SK-N-SH (cell line): ENCODE results near the gene IGF1R. TPM values are rescaled to one million over a fixed set of nuclear protein-coding genes. Genes with fewer than 3 reads are reported as not detected.

Experiments used
- CTCF ChIA-PET: fragments of 300-600, 350-600 bp; formaldehyde crosslinking; extraction: SDS; loops from one replicate; lab custom pipeline; 2021; lab: Yijun Ruan, JAX
- POLR2A ChIA-PET: fragments of 350-600 bp; sonication (Branson Sonifier 250); formaldehyde crosslinking; extraction: SDS; loops from one replicate; lab custom pipeline; 2020; ENCODE audit warnings: antibody characterized with exemption, inconsistent platforms; lab: Yijun Ruan, JAX
- DNase-seq: peaks from one replicate; pipeline ENCODE4 v3.0.0; 2012
- H2AFZ ChIP-seq: fragments of 200-600 bp; sonication (generic); 2 replicates; pipeline ENCODE4 v1.8.1; 2016; ENCODE audit warnings: antibody characterized with exemption, mild to moderate bottlenecking, low read depth
- H3F3A ChIP-seq: fragments of 200-600 bp; sonication (generic); replicated peaks from 2 replicates; pipeline ENCODE3; 2016; ENCODE audit warnings: antibody characterized with exemption, mild to moderate bottlenecking; ENCODE audit not compliant: insufficient read depth
- H3K27ac ChIP-seq, 2 experiments: fragments of 200-500 bp in 1 of 2; fragments of 200-600 bp in 1 of 2; sonication (Bioruptor generic) in 1 of 2; sonication (generic), shearing (Covaris generic) in 1 of 2; 2 replicates each; pipeline versions ENCODE4 v1.5.1 to v1.6.1; 2014 to 2016; ENCODE audit warnings: low read depth in 2 of 2, inconsistent platforms in 1 of 2, low read length in 1 of 2, mild to moderate bottlenecking in 1 of 2, mixed read lengths in 1 of 2
- H3K27me3 ChIP-seq: fragments of 200-600 bp; sonication (generic), shearing (Covaris generic); 2 replicates; pipeline ENCODE4 v1.6.1; 2016; ENCODE audit warnings: mixed run types; ENCODE audit not compliant: insufficient read depth
- H3K36me3 ChIP-seq, 2 experiments: fragments of 200-500 bp in 1 of 2; fragments of 200-600 bp in 1 of 2; sonication (Bioruptor generic) in 1 of 2; sonication (generic) in 1 of 2; replicated peaks in 1 of 2; 2 replicates each; pipeline versions ENCODE3 to v1.5.1; 2014 to 2016; ENCODE audit warnings: low read length in 1 of 2, mild to moderate bottlenecking in 1 of 2; ENCODE audit not compliant: insufficient read depth in 2 of 2, control insufficient read depth in 1 of 2
- H3K4me1 ChIP-seq, 2 experiments: fragments of 200-500 bp in 1 of 2; fragments of 200-600 bp in 1 of 2; sonication (Bioruptor generic) in 1 of 2; sonication (generic), shearing (Covaris generic) in 1 of 2; 2 replicates each; pipeline versions ENCODE4 v1.5.1 to v1.6.1; 2014 to 2016; ENCODE audit warnings: low read depth in 1 of 2, low read length in 1 of 2, mixed run types in 1 of 2; ENCODE audit not compliant: insufficient read depth in 2 of 2, control insufficient read depth in 1 of 2
- H3K4me2 ChIP-seq: fragments of 200-600 bp; sonication (generic), shearing (Covaris generic); 2 replicates; pipeline ENCODE4 v1.6.1; 2017; ENCODE audit warnings: mixed run types
- H3K4me3 ChIP-seq, 2 experiments: fragments of 200-500 bp in 1 of 2; fragments of 200-600 bp in 1 of 2; sonication (Bioruptor generic) in 1 of 2; sonication (generic), shearing (Covaris generic) in 1 of 2; 2 replicates each; pipeline versions ENCODE4 v1.5.1 to v1.8.1; 2014 to 2016; ENCODE audit warnings: low read depth in 2 of 2, inconsistent platforms in 1 of 2, low read length in 1 of 2, mild to moderate bottlenecking in 1 of 2, mixed read lengths in 1 of 2, moderate library complexity in 1 of 2
- H3K79me2 ChIP-seq: fragments of 200-600 bp; sonication (generic); 2 replicates; pipeline ENCODE4 v1.8.1; 2017; ENCODE audit warnings: mild to moderate bottlenecking; ENCODE audit not compliant: insufficient read depth
- H3K9ac ChIP-seq: fragments of 200-600 bp; sonication (generic); 2 replicates; pipeline ENCODE4 v1.6.1; 2017; ENCODE audit warnings: mixed run types
- H3K9me2 ChIP-seq: fragments of 200-600 bp; sonication (generic); 2 replicates; pipeline ENCODE4 v1.6.1; 2017; ENCODE audit warnings: mixed run types
- H3K9me3 ChIP-seq: fragments of 200-600 bp; sonication (generic); 2 replicates; pipeline ENCODE4 v1.6.1; 2017; ENCODE audit warnings: mixed run types, mild to moderate bottlenecking, moderate library complexity
- H4K20me1 ChIP-seq: fragments of 200-600 bp; sonication (generic); 2 replicates; pipeline ENCODE4 v1.6.1; 2017; ENCODE audit warnings: mild to moderate bottlenecking, mixed run types; ENCODE audit not compliant: insufficient read depth
- CHD2 ChIP-seq: fragments of 150-350 bp; IDR thresholded peaks from 2 replicates; pipeline ENCODE4 v1.6.1; 2018; ENCODE audit warnings: low read length; ENCODE audit not compliant: partially characterized antibody
- EP300 ChIP-seq, 2 experiments: IDR thresholded peaks; 2 replicates each; pipeline versions ENCODE4 v1.4.0 to v1.6.1; 2012; ENCODE audit warnings: borderline replicate concordance in 1 of 2, low read depth in 1 of 2, low read length in 1 of 2
- EZH2phosphoT487 ChIP-seq: fragments of 200-600 bp; sonication (generic); IDR thresholded peaks from 2 replicates; pipeline ENCODE4 v1.6.1; 2017; ENCODE audit warnings: low read depth, mixed run types, mild to moderate bottlenecking, antibody characterized with exemption, moderate library complexity, borderline replicate concordance
- FOXJ3 ChIP-seq: sonication (generic); formaldehyde crosslinking; IDR thresholded peaks from 2 replicates; pipeline ENCODE4 v1.5.1; 2020; ENCODE audit warnings: mild to moderate bottlenecking, missing genetic modification reagents
- FOXM1 ChIP-seq: IDR thresholded peaks from 2 replicates; pipeline ENCODE4 v1.4.0; 2012; ENCODE audit warnings: low read depth, mild to moderate bottlenecking
- GATA2 ChIP-seq: sonication (generic); formaldehyde crosslinking; IDR thresholded peaks from 2 replicates; pipeline ENCODE4 v1.5.0; 2020; ENCODE audit warnings: mild to moderate bottlenecking, missing genetic modification reagents
- JUND ChIP-seq: IDR thresholded peaks from 2 replicates; pipeline ENCODE4 v1.4.0; 2012
- MXI1 ChIP-seq: IDR thresholded peaks from 2 replicates; pipeline ENCODE4 v1.6.1; 2012; ENCODE audit warnings: mild to moderate bottlenecking, low read depth, low read length, improper control_type of control experiment
- NFIC ChIP-seq: IDR thresholded peaks from 2 replicates; pipeline ENCODE4 v1.4.0; 2012; ENCODE audit warnings: borderline replicate concordance
- NRF1 ChIP-seq: IDR thresholded peaks from 2 replicates; pipeline ENCODE4 v1.6.1; 2012; ENCODE audit warnings: low read depth, mild to moderate bottlenecking, low read length
- RAD21 ChIP-seq: IDR thresholded peaks from 2 replicates; pipeline ENCODE4 v1.6.1; 2012; ENCODE audit warnings: mild to moderate bottlenecking, low read length
- RCOR1 ChIP-seq: fragments of 150-350 bp; IDR thresholded peaks from 2 replicates; pipeline ENCODE4 v1.6.1; 2017; ENCODE audit warnings: antibody characterized with exemption, low read length
- RXRA ChIP-seq: IDR thresholded peaks from 2 replicates; pipeline ENCODE4 v1.4.0; 2012; ENCODE audit warnings: low read depth, mild to moderate bottlenecking, borderline replicate concordance
- TEAD4 ChIP-seq: IDR thresholded peaks from 2 replicates; pipeline ENCODE4 v1.4.0; 2012; ENCODE audit warnings: mild to moderate bottlenecking, borderline replicate concordance; ENCODE audit not compliant: insufficient read depth
- YY1 ChIP-seq: IDR thresholded peaks from 2 replicates; pipeline ENCODE4 v1.4.0; 2012; ENCODE audit warnings: low read depth, mild to moderate bottlenecking
- whole genome bisulfite sequencing: methylation state at CpG from one replicate; pipeline ENCODE4 v1.1.6; 2017; ENCODE audit warnings: low lambda C conversion rate; 5-methylcytosine and 5-hydroxymethylcytosine counted together
- polyA plus RNA-seq, 3 experiments: library from polyadenylated mRNA; depleted of rRNA; stranded (reverse); fragments of >200 nt; gene quantifications; 2 replicates each; pipeline ENCODE4 v1.2.3, GENCODE V29; 2012
- TF ChIP-seq, protein P1 (sequence below): IDR thresholded peaks from 2 replicates; pipeline ENCODE4 v1.6.1; 2012; ENCODE audit warnings: mild to moderate bottlenecking, low read depth, low read length, moderate library complexity
- TF ChIP-seq, protein P2 (sequence below): fragments of 150-350 bp; IDR thresholded peaks from 2 replicates; pipeline ENCODE4 v1.6.1; 2016; ENCODE audit warnings: mild to moderate bottlenecking, low read depth, low read length
- TF ChIP-seq, protein P3 (sequence below): fragments of 150-350 bp; IDR thresholded peaks from 2 replicates; pipeline ENCODE4 v1.6.1; 2017; ENCODE audit warnings: antibody characterized with exemption, low read length, low read depth, borderline replicate concordance
- TF ChIP-seq, protein P4 (sequence below): fragments of 200-600 bp; sonication (generic); IDR thresholded peaks from 2 replicates; pipeline ENCODE4 v1.6.1; 2017; ENCODE audit warnings: antibody characterized with exemption, mild to moderate bottlenecking, moderate library complexity
- TF ChIP-seq, protein P5 (sequence below): IDR thresholded peaks from 2 replicates; pipeline ENCODE4; 2012

Gene IGF1R
- polyA plus RNA-seq, 1 of the 3 experiments (the other 2 are of a cell fraction), result 9.5 TPM

DNA sequence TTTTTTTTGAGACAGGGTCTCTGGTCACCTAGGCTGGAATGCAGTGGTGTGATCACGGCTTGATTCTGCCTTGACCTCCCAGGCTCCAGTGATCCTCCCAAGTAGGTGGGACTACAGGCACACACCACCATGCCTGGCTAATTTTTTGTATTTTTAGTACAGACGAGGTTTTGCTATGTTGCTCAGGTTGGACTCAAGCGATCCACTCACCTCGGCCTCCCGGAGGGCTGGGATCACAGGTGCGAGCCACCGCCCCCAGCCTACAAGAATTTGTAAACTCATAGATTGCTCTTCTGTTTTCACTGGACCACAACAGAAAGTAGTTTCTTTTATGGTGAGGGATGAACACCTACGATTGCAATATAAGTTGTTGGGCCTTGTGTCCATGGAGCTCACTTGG lies 7.4 kb downstream of the IGF1R start:
- Histone ChIP-seq H3K4me3 (no peak overlapping the region), H3K27me3 (no peaks in the 10 kb centered on the region), H3K36me3 (no peaks in the 10 kb centered on the region), H2AFZ (no peak overlapping the region), H3K4me2 (no peak overlapping the region), H4K20me1 (peaks cover 77% of the 10 kb centered on the region), H3F3A (peaks cover 3% of the 10 kb centered on the region), H3K9ac (no peak overlapping the region), H3K79me2 (peaks cover 100% of the 10 kb centered on the region), H3K4me1 (peaks cover 4 to 21% of the 10 kb centered on the region in 2 experiments; a peak in 3 of 4 replicates), H3K9me3 (no peaks in the 10 kb centered on the region), H3K9me2 (no peaks in the 10 kb centered on the region), H3K27ac (no peak overlapping the region)
- ChIA-PET CTCF (interaction anchor here (0.7 to 1.1 kb wide), 3 partner anchors 108 to 202 kb away, joined by 3 read pairs; no protein-coding TSS in a partner anchor), POLR2A (no interaction called here)
- TF ChIP-seq, protein P1, sequence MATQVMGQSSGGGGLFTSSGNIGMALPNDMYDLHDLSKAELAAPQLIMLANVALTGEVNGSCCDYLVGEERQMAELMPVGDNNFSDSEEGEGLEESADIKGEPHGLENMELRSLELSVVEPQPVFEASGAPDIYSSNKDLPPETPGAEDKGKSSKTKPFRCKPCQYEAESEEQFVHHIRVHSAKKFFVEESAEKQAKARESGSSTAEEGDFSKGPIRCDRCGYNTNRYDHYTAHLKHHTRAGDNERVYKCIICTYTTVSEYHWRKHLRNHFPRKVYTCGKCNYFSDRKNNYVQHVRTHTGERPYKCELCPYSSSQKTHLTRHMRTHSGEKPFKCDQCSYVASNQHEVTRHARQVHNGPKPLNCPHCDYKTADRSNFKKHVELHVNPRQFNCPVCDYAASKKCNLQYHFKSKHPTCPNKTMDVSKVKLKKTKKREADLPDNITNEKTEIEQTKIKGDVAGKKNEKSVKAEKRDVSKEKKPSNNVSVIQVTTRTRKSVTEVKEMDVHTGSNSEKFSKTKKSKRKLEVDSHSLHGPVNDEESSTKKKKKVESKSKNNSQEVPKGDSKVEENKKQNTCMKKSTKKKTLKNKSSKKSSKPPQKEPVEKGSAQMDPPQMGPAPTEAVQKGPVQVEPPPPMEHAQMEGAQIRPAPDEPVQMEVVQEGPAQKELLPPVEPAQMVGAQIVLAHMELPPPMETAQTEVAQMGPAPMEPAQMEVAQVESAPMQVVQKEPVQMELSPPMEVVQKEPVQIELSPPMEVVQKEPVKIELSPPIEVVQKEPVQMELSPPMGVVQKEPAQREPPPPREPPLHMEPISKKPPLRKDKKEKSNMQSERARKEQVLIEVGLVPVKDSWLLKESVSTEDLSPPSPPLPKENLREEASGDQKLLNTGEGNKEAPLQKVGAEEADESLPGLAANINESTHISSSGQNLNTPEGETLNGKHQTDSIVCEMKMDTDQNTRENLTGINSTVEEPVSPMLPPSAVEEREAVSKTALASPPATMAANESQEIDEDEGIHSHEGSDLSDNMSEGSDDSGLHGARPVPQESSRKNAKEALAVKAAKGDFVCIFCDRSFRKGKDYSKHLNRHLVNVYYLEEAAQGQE, result no peak
- TF ChIP-seq RAD21 (no peak), FOXM1 (no peak), RCOR1 (no peak), TEAD4 (no peak), NFIC (no peak), JUND (no peak), RXRA (no peak), YY1 (no peak), EP300 (IDR thresholded peaks at IDR 0.05; ENCODE audit: borderline replicate concordance in 1 of 2, low read depth in 1 of 2, low read length in 1 of 2) (no peak), EZH2phosphoT487 (no peak), GATA2 (CRISPR knock-in tag) (no peak), CHD2 (no peak), MXI1 (no peak), FOXJ3 (no peak), NRF1 (no peak)
- TF ChIP-seq, protein P2, sequence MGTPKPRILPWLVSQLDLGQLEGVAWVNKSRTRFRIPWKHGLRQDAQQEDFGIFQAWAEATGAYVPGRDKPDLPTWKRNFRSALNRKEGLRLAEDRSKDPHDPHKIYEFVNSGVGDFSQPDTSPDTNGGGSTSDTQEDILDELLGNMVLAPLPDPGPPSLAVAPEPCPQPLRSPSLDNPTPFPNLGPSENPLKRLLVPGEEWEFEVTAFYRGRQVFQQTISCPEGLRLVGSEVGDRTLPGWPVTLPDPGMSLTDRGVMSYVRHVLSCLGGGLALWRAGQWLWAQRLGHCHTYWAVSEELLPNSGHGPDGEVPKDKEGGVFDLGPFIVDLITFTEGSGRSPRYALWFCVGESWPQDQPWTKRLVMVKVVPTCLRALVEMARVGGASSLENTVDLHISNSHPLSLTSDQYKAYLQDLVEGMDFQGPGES, result no peak
- TF ChIP-seq, protein P3, sequence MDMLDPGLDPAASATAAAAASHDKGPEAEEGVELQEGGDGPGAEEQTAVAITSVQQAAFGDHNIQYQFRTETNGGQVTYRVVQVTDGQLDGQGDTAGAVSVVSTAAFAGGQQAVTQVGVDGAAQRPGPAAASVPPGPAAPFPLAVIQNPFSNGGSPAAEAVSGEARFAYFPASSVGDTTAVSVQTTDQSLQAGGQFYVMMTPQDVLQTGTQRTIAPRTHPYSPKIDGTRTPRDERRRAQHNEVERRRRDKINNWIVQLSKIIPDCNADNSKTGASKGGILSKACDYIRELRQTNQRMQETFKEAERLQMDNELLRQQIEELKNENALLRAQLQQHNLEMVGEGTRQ, result no peak
- TF ChIP-seq, protein P4, sequence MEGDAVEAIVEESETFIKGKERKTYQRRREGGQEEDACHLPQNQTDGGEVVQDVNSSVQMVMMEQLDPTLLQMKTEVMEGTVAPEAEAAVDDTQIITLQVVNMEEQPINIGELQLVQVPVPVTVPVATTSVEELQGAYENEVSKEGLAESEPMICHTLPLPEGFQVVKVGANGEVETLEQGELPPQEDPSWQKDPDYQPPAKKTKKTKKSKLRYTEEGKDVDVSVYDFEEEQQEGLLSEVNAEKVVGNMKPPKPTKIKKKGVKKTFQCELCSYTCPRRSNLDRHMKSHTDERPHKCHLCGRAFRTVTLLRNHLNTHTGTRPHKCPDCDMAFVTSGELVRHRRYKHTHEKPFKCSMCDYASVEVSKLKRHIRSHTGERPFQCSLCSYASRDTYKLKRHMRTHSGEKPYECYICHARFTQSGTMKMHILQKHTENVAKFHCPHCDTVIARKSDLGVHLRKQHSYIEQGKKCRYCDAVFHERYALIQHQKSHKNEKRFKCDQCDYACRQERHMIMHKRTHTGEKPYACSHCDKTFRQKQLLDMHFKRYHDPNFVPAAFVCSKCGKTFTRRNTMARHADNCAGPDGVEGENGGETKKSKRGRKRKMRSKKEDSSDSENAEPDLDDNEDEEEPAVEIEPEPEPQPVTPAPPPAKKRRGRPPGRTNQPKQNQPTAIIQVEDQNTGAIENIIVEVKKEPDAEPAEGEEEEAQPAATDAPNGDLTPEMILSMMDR, result no peak
- TF ChIP-seq, protein P5, sequence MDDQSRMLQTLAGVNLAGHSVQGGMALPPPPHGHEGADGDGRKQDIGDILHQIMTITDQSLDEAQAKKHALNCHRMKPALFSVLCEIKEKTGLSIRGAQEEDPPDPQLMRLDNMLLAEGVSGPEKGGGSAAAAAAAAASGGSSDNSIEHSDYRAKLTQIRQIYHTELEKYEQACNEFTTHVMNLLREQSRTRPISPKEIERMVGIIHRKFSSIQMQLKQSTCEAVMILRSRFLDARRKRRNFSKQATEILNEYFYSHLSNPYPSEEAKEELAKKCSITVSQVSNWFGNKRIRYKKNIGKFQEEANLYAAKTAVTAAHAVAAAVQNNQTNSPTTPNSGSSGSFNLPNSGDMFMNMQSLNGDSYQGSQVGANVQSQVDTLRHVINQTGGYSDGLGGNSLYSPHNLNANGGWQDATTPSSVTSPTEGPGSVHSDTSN, result no peak
- WGBS, result 88% methylated on average over 8 of the region's 8 CpGs
- no peak for DNase-seq
